PFSK-1 (cell line): ENCODE data around the gene RALGAPA2.

Source experiments
- FOXP2 ChIP-seq: optimal IDR thresholded peaks from 2 replicates; pipeline ENCODE3; 2011; ENCODE audit warnings: borderline replicate concordance, control low read depth, inconsistent platforms; ENCODE audit not compliant: insufficient read depth; ENCODE audit errors: extremely low read length, extremely low read depth
- POLR2AphosphoS5 ChIP-seq: IDR thresholded peaks from 2 replicates; pipeline ENCODE4 v1.6.1; 2012; ENCODE audit warnings: low read depth, mild to moderate bottlenecking, control low read depth, low read length, moderate library complexity
- SIN3A ChIP-seq: IDR thresholded peaks from 2 replicates; pipeline ENCODE4 v1.6.1; 2012; ENCODE audit warnings: mild to moderate bottlenecking, low read length, moderate library complexity, borderline replicate concordance; ENCODE audit not compliant: insufficient read depth
- TAF1 ChIP-seq: IDR thresholded peaks from 2 replicates; pipeline ENCODE4 v1.6.1; 2012; ENCODE audit warnings: low read length, control low read depth, borderline replicate concordance; ENCODE audit not compliant: insufficient read depth
- TF ChIP-seq, protein P1 (sequence below), 2 experiments: IDR thresholded peaks; 2 replicates each; pipeline versions ENCODE4 v1.6.1 to v1.8.0; 2011 to 2012; ENCODE audit warnings: low read depth in 2 of 2, low read length in 2 of 2, control low read depth in 1 of 2, inconsistent platforms in 1 of 2, mild to moderate bottlenecking in 1 of 2, moderate library complexity in 1 of 2; ENCODE audit not compliant: insufficient read depth in 1 of 2

The RALGAPA2 gene

DNA sequence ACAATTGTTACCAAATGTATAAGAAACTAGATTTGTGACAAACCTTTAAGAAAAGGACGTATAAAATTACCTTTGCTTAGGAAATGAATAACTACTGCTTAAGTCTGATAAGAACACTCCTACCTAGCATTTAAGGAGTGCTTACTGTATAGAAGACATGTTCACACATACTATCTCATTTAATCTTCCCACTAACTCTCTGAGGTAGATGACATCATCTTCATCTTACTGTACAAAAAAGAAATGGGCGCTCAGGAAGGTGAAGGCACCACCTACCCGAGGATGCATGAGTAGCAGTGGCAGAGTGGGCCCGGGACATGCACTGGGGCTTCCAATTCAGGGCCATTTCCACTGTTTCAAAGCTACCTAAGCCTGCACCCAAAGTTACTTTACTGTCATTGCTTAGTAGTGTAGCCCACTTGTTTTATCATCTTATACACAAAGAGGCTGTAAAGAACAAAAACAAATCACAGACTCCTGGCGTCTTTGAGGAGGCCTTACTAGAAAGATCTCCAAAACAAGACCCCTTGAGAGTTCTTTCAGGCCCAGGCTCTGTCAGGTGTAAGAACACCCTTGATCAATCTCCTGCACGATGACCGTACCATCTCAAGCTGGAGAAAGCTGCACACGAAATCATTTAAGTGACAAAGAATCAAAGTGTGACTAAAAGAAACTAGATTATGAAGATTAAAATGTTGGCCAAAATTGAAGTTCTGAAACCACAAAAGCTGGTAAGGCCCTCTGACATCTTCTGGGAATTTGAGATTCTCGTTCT, 216.5 kb downstream of the RALGAPA2 start:
- TF ChIP-seq SIN3A, result no peak
- TF ChIP-seq POLR2AphosphoS5, result no peak
- TF ChIP-seq, protein P1, sequence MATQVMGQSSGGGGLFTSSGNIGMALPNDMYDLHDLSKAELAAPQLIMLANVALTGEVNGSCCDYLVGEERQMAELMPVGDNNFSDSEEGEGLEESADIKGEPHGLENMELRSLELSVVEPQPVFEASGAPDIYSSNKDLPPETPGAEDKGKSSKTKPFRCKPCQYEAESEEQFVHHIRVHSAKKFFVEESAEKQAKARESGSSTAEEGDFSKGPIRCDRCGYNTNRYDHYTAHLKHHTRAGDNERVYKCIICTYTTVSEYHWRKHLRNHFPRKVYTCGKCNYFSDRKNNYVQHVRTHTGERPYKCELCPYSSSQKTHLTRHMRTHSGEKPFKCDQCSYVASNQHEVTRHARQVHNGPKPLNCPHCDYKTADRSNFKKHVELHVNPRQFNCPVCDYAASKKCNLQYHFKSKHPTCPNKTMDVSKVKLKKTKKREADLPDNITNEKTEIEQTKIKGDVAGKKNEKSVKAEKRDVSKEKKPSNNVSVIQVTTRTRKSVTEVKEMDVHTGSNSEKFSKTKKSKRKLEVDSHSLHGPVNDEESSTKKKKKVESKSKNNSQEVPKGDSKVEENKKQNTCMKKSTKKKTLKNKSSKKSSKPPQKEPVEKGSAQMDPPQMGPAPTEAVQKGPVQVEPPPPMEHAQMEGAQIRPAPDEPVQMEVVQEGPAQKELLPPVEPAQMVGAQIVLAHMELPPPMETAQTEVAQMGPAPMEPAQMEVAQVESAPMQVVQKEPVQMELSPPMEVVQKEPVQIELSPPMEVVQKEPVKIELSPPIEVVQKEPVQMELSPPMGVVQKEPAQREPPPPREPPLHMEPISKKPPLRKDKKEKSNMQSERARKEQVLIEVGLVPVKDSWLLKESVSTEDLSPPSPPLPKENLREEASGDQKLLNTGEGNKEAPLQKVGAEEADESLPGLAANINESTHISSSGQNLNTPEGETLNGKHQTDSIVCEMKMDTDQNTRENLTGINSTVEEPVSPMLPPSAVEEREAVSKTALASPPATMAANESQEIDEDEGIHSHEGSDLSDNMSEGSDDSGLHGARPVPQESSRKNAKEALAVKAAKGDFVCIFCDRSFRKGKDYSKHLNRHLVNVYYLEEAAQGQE (IDR thresholded peaks at IDR 0.05; ENCODE audit: insufficient read depth in 1 of 2, low read depth in 2 of 2, low read length in 2 of 2), result no peak
- TF ChIP-seq FOXP2, result no peak
- TF ChIP-seq TAF1, result no peak

DNA sequence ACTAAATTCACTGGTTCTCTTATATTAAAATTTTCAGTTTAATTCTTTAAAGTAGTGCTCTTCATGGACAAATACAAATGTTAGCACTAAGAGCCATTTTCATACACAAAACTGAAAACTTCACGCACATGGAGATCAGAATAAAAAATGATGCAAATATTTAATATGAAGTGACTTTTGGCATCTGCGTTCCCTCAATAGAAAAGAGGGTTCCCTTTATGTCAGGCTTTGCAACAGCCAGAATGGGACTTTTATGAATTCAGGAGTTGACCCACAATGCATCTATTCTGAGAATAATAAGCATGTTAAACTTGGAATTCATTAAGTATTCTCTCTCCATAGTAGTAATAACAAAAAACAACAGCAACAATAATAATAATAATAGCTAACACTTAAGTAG, 218.7 kb downstream of the RALGAPA2 start:
- TF ChIP-seq SIN3A (no peak), TAF1 (no peak), FOXP2 (no peak), POLR2AphosphoS5 (no peak)
- TF ChIP-seq, protein P1 (IDR thresholded peaks at IDR 0.05; ENCODE audit: insufficient read depth in 1 of 2, low read depth in 2 of 2, low read length in 2 of 2), result no peak

DNA sequence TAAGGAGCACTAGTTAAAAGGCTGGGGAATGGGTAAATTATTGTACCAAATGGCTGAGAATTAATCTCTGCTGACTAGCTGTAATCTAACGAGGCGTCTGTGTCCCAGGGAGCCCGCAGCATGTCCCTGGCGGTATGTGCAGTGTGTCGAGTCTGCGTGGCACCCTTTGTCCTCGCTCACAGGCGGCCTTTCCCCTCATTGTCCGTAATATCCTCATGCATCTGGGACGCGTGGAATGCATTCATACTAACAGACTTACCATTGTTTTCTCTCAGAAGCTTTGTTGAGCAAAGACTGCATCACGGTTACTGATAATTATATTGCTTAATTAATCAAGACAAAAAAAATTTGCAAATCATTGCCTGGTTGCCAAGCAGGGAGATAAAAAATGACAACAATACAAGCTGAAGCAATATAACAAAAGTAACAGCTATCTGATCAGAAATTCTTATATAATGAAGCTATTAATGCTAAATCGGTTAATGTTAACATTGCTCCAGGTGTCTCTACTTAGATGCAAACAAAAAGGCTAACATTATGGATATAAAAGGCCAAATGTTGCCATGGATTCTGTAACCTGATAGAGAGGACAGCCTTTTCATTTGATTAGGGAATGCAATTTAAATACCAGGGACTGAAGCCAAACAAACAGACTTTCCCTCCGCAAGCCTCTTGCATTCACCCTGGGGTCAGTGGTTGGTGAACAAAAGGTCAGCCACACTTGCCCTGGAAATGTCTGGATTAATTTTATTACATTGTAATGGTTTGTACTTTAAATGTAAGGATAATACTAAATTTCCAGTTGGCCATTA, 219.7 kb downstream of the RALGAPA2 start:
- TF ChIP-seq, protein P1 (IDR thresholded peaks at IDR 0.05; ENCODE audit: insufficient read depth in 1 of 2, low read depth in 2 of 2, low read length in 2 of 2), result no peak
- TF ChIP-seq POLR2AphosphoS5, result no peak
- no peak for TF ChIP-seq SIN3A
- TF ChIP-seq FOXP2, result no peak
- TF ChIP-seq TAF1, result no peak

DNA sequence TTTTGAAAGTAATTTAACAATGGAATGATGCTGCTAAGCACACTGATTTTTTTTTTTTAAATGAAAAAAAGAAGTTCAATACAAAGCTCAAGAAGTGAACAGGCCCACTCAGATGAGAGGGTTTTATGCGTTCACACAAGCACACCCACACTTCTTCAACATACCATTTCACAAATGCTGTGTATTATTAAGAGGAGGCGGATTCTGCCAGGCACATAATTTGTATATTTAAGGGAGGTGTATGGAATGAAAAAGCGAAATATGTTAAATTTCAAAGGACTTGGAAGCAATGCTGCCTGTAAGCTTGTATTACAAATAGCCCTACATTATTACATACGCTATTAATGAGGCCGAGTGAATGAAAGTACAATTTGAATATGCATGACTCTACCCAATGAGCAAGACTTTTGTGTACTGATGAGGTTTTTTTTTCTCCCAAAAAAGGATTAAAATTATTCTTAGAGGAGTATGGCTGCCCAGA, 220.6 kb downstream of the RALGAPA2 start:
- TF ChIP-seq SIN3A, result no peak
- TF ChIP-seq FOXP2, result no peak
- TF ChIP-seq, protein P1 (IDR thresholded peaks at IDR 0.05; ENCODE audit: insufficient read depth in 1 of 2, low read depth in 2 of 2, low read length in 2 of 2), result no peak
- no peak for TF ChIP-seq TAF1
- TF ChIP-seq POLR2AphosphoS5, result no peak
